Stimulated activated CD4-positive, alpha-beta T cell treated with anti-CD3 and anti-CD28 coated beads, Interleukin-15, amount 100 ng/mL, for 48 hours (primary cell): ENCODE data around the gene MYEOV.

Experiments
- DNase-seq, 2 donors: peaks; one replicate each; pipeline ENCODE4 v3.0.0-alpha.2; 2020; ENCODE audit warnings: low read depth in 2 of 2

The MYEOV gene

GRCh38 chr11:69339983-69340565, 46.1 kb downstream of the MYEOV start:
- DNase-seq: no peak

- DNase-seq: no peak
Measured at GRCh38 chr11:69342588-69343330, 48.8 kb downstream of the MYEOV start.

- no peak for DNase-seq
Measured at GRCh38 chr11:69343401-69344321, 49.7 kb downstream of the MYEOV start.

GRCh38 chr11:69344570-69345145, 50.7 kb downstream of the MYEOV start:
- no peak for DNase-seq
